Coronary artery (tissue), 2 donors: ENCODE measurements around the gene C1orf167.

Source experiments
- DNase-seq: peaks from one replicate; pipeline ENCODE4 v3.0.0-alpha.2; 2017; ENCODE audit warnings: low spot score
- H3K27ac ChIP-seq, 2 donors: fragments of 200-600 bp; sonication (generic); one replicate each; pipeline ENCODE4 v1.5.1; 2016 to 2019
- H3K4me3 ChIP-seq: fragments of 200-600 bp; sonication (generic); 2 replicates; pipeline ENCODE4 v1.5.1; 2016; ENCODE audit warnings: mild to moderate bottlenecking, moderate library complexity
- CTCF ChIP-seq: fragments of 200-600 bp; sonication (generic); IDR thresholded peaks from one replicate; pipeline ENCODE4 v1.5.1; 2019; ENCODE audit warnings: antibody characterized with exemption

C1orf167 gene

GRCh38 chr1:11720033-11720376, 42.0 kb upstream of the C1orf167 start:
- Histone ChIP-seq H3K4me3 (no peak overlapping the region), H3K27ac (no peak overlapping the region)
- no peak for TF ChIP-seq CTCF
- no peak for DNase-seq

- Histone ChIP-seq H3K4me3 (no peak overlapping the region), H3K27ac (no peak overlapping the region)
- DNase-seq = no peak
- no peak for TF ChIP-seq CTCF
These were observed 41.5 kb upstream of the C1orf167 start for GRCh38 chr1:11720525-11720924.

- no peak overlapping the region for H3K27ac ChIP-seq
- DNase-seq = no peak
- no peak for TF ChIP-seq CTCF
- no peak overlapping the region for H3K4me3 ChIP-seq
These were observed 40.7 kb upstream of the C1orf167 start for GRCh38 chr1:11721311-11721710.

- Histone ChIP-seq H3K4me3 (no peak overlapping the region), H3K27ac (no peak overlapping the region)
- DNase-seq = no peak
- TF ChIP-seq CTCF = no peak
These were observed 39.5 kb upstream of the C1orf167 start for GRCh38 chr1:11722538-11722937.

- no peak for TF ChIP-seq CTCF
- no peak for DNase-seq
- Histone ChIP-seq H3K27ac (no peak overlapping the region), H3K4me3 (no peak overlapping the region)
These were observed 36.4 kb upstream of the C1orf167 start for GRCh38 chr1:11725616-11726015.

GRCh38 chr1:11727119-11727518, 34.9 kb upstream of the C1orf167 start:
- no peak for DNase-seq
- TF ChIP-seq CTCF = no peak
- H3K4me3 ChIP-seq = no peak overlapping the region
- H3K27ac ChIP-seq = no peak overlapping the region

GRCh38 chr1:11728126-11728806, 33.7 kb upstream of the C1orf167 start:
- no peak for TF ChIP-seq CTCF
- H3K27ac ChIP-seq = no peak overlapping the region
- H3K4me3 ChIP-seq = no peak overlapping the region
- no peak for DNase-seq
